Measurements from ENCODE around the gene TMX3.

Gene TMX3

DNA sequence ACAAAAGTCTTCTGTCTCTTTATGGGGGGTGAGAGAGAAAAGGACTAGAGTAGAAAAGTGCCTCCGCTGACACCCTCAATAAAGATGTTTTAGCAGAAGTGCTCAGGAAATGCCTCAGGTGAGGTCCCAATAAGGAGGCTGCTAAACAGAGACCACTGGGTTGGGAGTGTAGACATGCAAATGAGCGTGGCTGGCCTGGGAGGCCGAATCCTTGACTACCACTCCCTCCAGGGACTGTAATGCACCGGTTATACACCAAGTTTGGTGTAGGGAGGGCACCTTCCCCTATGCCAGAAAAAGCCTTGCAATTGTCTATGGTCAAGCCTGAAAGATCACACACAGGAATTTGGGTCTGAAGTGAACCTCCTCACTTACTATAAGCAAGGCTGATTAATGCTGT, 1.8 kb downstream of the TMX3 start:
- in situ Hi-C loops (cut with MboI; ENCODE audit: low sequenced_read_pairs) = no loop called here

DNA sequence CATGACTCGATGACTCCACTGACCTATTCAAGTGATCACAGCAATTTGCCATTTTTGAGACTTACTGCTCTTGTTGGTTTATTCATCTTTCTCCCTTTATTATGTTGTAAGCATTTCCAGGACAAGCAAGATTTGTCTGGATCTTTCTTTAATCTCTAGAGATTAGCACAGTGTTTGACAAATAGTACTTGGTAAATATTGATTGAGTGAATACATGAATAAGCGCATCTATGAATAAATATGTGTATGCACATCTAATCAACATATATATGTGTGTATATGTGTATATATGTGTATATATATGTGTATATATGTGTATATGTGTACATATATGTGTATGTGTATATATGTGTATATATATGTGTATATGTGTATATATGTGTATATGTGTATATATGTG, 7.3 kb downstream of the TMX3 start:
- in situ Hi-C loops (cut with MboI; ENCODE audit: low sequenced_read_pairs) = no loop called here

DNA sequence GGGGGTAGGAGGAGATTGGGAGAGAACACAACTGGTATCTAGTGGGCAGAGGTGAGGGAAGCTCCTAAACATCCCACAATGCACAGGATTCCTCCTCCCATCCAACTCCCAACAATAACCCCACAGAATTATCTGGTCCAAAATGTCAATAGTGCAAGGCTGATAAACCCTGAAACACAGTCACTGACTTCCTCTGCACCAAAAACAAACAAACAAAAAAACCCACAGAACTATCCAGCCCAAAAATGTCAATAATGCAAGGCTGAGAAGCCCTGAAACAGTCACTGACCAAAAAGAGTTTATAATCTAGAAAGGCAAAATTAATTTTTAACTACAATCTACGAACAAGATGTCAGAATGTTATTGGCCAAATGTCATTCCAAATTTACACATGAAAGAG, 9.8 kb downstream of the TMX3 start:
- in situ Hi-C loops (cut with MboI; ENCODE audit: low sequenced_read_pairs) = no loop called here

DNA sequence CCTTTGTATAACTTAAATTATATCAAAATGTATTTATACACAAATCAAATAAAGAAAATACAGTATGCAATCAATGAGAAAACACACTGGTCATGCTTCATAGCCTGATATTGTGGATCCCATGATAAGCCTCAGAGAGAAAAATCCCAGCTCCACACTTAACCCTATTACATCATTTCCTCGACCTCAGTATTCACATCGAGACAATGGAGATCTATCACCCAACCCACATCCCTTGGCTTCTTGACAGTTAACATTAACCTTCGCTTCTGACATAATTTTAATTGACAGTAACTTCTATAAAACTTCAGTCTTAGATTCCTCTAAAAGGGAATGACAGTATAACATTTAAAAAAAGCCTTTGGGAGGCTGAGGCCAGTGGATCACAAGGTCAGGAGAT, 11.6 kb downstream of the TMX3 start:
- in situ Hi-C loops (cut with MboI; ENCODE audit: low sequenced_read_pairs) = no loop called here

DNA sequence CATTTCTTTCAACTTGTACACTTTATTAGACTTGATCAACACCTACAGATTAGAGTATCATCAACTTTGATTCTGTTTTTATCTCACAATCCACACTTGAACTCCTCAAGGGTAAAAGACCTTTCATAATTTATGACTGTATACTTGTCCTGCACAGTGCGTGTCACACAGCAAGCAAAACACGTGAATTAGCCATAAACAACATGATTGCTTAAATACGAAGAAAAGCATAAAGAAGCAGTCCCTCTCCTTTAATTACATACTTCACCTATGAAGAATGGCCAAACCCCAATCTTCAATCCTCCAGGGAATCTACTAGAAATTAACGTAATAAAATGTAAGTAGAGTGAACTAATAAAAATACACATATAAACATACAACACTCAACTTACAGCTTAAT, 13.6 kb downstream of the TMX3 start:
- in situ Hi-C loops (cut with MboI; ENCODE audit: low sequenced_read_pairs) = no loop called here

DNA sequence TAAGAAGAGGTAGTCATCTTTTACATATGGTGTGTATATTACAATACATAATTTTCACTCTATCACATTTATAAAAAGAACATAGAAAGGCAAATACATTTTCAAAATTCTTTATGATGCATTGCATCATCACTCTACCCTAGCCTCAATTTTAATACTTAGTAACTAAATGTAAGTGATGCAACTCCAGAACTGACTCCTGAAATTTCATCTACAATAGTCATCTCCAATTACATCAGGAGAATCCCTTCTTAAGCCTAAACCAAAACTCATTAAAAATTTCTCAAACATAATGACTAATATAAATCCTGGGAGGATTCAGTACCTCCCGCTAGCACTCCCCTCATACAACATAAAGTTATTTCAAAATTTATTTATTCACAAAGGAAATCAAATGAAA, 15.9 kb downstream of the TMX3 start:
- in situ Hi-C loops (cut with MboI; ENCODE audit: low sequenced_read_pairs) = no loop called here

DNA sequence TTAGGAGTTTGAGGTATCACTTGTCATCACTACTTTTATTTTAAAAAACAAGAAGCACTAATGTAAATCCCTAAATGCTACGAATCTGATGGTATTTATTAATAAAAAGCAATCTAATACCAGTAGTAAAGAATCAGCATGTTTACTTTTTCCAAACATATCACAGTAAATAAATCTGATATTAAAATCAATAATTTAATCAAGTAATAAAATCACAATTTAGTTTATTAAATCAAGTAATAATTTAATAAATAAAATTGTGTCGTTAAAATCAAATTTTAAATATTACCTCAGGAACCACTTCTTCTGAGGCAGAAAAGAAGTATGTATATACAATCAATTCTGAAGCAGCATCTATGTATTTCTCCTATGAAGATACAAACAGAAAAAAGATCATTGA, 18.0 kb downstream of the TMX3 start:
- in situ Hi-C loops (cut with MboI; ENCODE audit: low sequenced_read_pairs) = no loop called here

DNA sequence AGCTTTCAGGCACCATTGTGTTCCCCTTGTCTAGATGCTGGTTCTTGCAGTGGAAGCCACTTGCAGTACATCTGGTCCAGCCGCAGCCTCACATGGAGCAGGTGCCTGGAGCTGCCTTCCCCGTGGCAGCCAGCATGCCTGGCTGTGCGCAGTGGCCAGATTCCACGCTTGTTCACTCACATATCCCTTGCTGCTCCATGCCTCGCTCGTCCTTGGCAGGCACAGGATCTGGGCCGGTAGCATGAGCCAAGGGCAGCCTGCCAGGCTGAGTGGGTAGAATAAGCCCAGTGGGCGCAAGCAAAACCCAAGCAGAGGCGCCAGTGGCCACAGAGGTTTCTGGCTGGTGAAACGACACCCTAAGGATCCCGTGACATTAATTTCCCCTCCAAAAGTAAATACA, 20.6 kb downstream of the TMX3 start:
- in situ Hi-C loops (cut with MboI; ENCODE audit: low sequenced_read_pairs) = no loop called here

DNA sequence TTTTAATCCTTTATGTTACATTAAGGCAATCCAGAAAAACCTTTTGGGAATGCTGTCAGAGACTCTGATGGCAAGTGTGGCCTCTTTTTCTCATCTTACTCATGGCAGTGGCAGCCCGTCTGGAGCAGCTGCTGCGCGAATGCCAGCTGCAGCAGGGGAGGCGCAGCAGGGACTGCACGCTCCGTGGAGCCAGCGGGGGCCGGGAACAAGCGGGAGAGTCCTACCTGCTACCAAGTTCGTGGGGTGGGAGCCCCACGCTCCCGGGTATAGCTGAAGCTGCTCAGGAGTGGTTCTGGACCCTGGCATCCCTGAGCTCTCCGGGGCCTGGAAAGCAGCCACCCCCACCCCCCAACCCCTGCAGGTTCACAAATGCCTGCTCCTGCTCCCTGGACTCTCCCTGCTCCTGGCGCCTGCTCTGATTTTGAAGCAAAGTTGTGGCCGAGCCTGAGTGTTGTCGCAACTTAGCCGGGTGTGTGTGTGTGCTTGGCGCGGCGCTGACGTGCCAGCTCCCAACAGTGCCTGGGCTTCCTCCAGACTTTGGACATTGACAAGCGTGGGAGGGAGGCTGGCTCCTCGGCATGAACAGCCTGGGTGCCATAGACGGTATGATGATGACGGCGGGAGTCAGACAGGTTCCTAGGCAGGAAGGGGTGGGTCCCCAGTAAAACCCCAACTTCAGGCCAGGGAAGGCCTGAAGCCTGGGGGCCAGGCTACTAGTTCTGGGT, 21.7 kb downstream of the TMX3 start:
- in situ Hi-C loops (cut with MboI; ENCODE audit: low sequenced_read_pairs) = no loop called here

DNA sequence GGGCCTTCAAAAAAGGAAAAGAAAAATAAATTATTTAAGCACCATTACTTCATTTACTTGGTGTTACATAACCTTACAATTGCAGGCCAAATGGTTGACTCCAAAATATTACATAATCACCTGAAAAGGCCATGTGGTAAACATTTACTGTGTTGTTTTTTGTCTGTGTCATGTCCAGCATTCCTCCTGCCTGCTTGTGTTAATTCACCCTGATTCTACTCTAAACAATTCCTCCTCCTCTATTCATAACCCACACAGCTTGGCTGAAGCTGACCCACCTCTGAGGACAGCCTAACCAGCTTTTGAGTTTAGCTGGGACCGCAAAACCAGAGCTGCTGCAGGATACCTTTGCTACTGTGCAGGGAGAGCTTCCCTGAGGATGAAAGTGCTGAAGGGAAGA, 35.4 kb downstream of the TMX3 start:
- in situ Hi-C loops (cut with MboI; ENCODE audit: low sequenced_read_pairs) = no loop called here

DNA sequence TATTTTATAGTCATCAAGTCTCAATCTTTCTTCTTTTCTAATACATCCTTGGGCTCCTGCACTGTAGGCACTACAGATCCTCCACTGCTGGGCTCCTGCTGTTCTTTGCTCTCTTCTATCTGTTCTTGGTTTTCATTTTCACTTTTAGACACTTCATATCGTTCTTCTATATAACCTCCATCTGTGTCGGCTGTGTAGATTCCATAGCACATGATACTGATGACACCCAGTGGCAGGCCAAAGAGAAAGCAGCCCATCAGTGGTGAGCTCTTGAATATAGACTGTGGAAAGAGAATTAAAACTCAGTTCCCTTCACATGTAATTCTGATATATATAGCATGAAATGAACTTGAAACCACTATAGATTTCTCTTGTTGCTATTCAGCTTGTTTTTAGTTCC, 38.0 kb downstream of the TMX3 start:
- in situ Hi-C loops (cut with MboI; ENCODE audit: low sequenced_read_pairs) = no loop called here

DNA sequence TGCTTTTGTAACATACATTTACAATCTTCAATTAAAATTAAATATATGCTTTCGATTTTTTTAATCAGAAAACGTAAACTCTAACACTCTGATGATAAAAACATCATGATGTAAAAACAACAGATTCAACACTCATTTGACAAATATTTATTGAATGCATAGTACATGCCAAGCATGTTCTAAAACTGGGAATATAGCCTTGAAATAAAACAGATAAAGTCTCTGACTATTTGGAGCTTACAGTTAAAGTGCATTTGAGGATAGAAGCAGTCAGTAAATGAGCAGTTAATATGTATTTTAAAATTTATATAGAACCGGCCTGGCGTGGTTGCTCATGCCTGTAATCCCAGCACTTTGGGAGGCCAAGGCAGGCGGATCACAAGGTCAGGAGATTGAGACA, 47.8 kb downstream of the TMX3 start:
- in situ Hi-C loops (cut with MboI; ENCODE audit: low sequenced_read_pairs) = no loop called here

DNA sequence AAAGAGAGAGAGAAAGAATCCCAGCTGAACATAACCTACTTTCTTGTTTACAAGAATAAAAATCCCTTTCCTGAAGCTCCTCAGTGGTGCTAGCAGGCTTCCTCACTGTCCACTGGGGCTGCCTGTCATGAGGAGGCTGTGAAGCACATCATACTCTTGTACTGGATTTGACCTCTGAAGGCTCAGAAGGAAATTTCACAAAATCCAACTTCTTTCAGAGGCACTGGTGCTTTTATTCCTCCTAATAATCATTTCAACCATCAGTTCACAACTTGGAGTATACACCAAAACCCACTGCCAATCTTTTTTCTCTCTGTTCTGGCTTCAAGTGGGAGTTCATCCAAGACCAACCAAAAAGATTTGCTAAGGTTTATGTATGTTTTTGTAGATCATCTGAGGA, 48.5 kb downstream of the TMX3 start:
- in situ Hi-C loops (cut with MboI; ENCODE audit: low sequenced_read_pairs) = no loop called here

DNA sequence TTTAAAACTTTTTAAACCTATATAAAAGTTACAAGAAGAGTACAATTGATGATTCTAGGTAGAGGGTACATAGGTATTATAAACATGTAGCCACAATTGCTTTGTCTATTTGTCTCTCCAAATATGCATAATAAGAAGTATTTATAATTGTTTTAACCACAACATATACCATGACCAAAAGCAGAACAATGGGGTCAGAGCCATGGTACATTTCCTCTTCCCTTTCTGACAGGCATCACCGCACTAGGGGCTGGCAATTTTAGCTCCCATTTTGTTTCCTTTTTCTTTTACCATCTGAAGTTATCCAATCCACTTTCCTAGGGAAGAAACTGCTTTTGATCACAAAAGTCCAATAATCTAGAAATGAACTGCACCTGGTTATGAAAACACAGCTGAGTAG, 49.3 kb downstream of the TMX3 start:
- in situ Hi-C loops (cut with MboI; ENCODE audit: low sequenced_read_pairs) = no loop called here

DNA sequence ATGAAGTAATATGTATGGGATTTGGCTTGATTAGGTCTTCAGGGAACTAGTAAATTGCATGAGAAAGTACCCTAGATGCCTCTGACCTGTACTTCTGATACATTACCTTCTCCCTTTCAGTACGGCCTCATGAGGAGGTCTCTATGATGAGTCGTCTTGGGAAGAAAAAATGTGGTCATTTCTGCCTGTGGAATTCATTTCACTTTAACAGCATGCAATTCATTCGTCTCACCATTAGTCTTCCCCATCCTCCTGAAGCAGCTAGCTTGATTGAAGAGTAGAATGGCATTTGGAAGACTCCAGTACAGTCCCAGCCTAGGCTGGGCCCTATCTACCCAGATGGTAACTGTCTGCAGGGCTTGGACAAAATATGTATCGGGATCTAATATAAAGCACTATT, 52.2 kb downstream of the TMX3 start:
- in situ Hi-C loops (cut with MboI; ENCODE audit: low sequenced_read_pairs) = no loop called here

DNA sequence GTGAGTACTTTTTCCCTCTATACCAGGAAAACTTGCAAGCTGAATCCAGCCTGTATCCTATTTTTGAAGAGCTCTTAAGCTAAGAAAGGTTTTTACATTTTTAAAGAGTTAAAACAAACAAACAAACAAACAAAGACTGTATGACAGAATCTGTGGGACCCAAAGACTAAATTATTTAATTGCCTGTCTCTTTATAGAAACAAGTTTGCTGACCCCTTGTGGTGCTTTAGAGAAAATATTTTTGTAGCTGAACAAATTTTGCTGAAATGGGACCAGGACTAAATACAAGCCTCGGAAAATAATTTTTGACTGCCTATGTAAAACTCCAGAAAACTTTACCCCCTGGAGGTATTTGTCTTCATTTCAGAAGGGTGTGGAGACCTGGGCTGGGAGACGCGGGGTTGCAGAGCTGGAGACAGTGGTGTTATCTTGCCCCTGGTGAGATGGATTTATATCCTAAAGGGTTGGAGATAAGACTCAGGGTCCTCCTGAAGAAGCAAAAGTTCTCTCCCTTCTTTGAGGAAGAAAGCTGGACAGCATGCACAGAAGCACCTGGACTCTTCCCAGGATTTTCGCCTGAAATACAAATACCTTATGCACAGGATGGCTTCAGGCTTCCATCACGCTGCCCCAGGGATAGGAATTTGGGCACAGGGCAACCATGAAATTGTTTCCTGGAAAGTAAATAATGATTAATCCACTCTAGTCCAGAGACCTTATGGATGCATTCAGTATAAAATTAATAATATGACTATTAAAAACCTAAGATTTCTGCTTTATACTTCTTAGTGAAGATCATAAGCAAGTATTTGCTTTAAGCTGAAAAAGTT, 54.3 kb downstream of the TMX3 start:
- in situ Hi-C loops (cut with MboI; ENCODE audit: low sequenced_read_pairs) = no loop called here

DNA sequence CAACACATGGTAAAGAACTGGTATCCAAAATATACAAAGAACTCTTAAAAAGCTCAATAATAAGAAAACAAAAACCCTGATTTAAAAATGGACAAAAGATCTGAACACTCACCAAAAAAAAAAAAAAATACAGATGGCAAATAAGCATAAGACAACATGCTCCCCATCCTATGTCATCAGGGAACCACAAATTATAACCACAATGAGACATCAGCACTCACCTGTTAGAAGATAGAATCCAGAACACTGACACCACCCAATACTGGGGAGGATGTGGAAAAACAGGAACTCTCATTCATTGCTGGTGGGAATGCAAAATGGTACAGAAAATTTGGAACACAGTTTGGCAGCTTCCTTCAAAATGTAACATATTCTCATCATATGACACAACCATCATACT, 66.7 kb downstream of the TMX3 start:
- in situ Hi-C loops (cut with MboI; ENCODE audit: low sequenced_read_pairs) = no loop called here

DNA sequence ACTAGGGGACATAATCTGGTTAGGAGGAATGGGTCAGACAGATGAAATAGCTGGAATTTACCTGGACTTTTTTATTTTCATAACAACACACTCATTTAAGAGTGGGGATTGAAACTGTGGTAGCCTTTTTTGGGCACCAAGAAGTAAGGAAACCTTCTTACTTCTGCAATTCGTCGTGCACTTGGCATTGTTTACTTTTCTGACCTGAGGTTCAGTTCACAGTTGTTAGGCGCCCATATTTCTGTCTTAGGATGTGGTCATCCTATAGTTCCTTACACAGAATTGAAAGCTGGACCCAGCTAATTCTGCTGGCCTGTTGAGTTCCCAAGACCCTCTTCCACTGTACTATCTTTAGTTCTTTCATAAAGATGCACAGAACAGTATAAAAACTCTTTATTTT, 72.9 kb downstream of the TMX3 start:
- in situ Hi-C loops (cut with MboI; ENCODE audit: low sequenced_read_pairs) = no loop called here

DNA sequence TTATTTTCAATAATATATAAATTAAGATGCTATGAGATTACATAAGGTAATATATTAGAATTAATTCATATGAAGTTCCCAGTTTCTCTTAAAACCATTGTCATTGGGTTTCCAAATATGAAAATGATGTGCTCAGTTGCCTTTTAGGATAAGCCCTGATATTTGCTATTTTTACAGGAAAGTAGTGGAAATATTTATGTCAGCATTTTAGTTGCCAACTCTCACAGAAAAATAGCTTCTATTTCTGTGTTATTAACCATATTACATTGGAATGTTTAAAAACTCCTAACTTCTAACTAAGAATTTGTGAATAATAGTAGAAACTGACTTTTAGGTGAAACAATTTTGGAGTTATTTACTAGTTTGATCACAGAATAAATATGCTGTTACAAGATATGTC, 74.0 kb downstream of the TMX3 start:
- in situ Hi-C loops (cut with MboI; ENCODE audit: low sequenced_read_pairs) = no loop called here

DNA sequence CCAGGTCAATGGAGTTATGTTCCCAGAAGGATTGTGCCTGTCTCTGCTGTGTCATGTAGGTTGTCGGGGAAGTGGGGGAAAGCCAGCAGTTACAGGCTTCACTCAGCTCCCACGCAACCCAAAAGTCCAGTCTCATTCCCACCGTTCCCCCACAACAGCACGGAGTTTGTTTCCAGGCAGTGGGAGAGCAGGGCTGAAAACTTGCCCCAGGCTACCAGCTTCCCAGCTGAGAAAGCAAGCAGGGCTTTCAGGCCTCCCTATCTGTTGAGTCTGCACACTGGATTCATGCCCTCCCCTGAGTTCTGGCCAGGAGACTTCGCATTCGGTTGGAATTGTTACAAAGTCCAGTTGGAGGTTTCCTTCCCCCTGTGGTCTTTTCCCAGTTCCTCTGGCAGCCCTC, 76.3 kb downstream of the TMX3 start:
- in situ Hi-C loops (cut with MboI; ENCODE audit: low sequenced_read_pairs) = no loop called here

DNA sequence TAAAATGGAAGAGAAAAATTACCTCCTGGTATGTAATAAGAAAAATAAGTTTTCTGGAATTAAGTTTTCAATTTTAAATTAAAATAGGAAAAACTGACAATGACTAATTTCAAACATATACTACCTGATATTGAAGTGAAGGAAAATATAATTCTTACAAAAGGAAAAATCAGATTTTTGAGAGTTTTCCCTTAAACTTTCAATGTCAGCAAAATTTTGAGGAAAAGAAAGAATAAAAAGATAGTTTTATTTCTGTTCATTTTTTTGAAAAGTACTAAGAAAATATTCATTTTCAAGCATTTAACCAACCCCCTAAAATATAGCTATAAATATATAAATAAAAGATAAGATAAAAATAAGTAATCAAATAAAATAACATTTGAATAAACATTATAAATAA, 87.1 kb downstream of the TMX3 start:
- in situ Hi-C loops (cut with MboI; ENCODE audit: low sequenced_read_pairs) = no loop called here
